EL (cell line): ENCODE results near the gene SDC3.

Experiments
- DNase-seq: peaks from one replicate; pipeline ENCODE4 v3.0.0-alpha.2; 2016

The SDC3 gene

GRCh38 chr1:30903343-30904034, 5.1 kb downstream of the SDC3 start:
- DNase-seq: no peak

GRCh38 chr1:30902593-30903290, 5.8 kb downstream of the SDC3 start:
- no peak for DNase-seq

- no peak for DNase-seq
Measured at GRCh38 chr1:30901798-30902581, 6.6 kb downstream of the SDC3 start.

DNA sequence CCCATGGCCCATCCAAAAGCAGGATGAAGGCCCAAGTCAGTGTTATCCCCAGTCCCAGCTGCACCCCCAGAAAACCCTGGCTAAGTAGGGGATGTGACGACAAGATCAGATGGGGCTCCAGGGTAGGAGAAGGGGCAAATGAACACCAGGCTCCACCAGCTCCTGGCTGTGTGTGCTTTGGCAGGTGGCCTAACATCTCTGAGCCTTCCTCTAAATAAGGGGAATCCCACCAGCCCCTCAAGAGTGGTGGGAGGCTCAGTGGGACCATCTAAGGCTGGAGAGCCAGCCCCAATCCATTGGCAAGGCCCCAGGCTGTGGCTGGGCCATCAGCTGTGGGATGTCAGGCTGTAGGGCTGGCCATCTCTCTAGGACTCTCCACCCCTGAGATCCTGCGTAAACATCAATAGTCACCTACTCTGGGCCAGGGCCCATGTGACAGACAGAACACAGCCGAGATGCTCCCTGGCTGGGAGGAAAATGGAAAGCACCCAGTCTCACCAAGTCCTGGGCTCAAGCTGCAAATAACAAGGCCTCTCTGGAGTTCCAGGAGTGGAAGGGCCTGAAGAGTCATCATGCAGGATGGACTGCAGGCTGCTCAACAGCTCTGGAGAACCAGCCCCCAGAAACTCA, 7.5 kb downstream of the SDC3 start:
- no peak for DNase-seq

DNA sequence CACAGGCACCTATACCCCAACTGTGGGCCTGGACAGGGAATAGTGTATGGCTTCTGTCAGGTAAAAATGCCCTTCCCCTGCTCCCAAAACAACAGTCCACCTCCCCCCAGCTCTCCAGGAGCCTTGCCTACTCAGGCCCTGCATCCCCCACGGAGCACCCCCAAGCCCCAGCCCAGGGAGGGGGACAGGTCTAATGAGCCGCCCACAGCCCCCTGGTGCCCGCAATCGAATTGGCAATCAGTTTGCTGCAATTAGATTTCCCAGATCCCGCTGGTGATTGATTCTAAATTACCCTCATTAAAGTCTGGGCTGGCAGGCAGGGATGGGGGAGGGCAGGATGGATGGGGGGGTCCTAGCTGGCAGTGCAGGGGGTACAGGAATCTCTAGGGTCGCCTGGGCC, 8.1 kb downstream of the SDC3 start:
- no peak for DNase-seq

DNA sequence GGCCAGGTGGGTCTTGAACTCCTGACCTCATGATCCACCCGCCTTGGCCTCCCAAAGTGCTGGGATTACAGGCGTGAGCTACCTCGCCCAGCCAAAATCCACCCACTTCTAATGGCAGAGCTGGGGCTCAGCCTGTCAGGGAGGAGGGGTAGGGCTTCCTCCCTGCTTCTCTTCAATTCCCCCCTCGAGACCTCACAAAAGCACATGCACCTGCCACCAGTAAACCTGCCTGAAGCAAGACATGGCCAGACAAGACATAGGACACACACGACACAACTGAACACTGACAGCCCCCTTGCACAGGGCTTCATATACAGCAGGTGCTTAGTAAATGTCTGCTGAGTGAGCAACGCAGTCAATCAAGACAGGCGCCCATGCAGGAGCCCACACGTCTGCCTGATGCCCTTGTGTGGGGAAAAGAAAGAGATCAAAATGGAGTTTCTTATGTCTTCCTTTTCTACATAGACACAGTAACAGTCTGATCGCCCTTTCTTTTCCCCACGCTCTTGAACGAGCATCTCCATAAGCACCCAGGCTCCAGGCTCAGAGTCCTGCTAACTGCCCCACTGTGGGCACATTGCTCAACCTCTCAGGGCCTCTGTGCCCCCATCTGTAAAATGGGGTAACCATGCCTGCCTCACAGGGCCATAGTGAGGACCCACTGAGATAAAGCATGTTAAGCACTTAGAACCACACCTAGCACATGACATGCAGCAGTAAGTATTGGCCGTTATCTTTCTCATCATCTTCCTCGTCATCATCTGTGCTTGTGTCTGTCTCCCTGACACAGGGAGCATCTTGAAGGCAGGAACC, 8.8 kb downstream of the SDC3 start:
- no peak for DNase-seq

GRCh38 chr1:30898031-30898815, 10.3 kb downstream of the SDC3 start:
- no peak for DNase-seq

DNA sequence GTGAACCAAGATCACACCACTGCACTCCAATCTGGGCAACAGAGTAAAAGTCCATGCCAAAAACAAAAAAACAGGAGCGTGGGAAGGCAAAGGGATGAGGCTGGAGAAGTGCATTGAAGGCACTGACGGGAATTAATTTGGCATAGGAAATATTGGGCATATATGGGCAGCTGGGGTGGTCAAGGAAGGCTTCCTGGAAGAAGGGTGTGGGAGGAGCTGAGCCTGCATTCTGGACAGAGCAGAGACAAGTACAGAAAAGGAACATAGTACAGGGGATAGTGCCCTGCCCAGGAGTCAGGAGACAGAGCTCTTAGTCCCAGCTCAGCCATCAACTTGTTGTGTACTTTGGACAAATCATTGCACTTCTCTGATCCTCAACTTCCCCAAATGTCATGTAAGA, 11.7 kb downstream of the SDC3 start:
- no peak for DNase-seq

- DNase-seq: no peak
Measured at GRCh38 chr1:30895944-30896660, 12.5 kb downstream of the SDC3 start.

DNA sequence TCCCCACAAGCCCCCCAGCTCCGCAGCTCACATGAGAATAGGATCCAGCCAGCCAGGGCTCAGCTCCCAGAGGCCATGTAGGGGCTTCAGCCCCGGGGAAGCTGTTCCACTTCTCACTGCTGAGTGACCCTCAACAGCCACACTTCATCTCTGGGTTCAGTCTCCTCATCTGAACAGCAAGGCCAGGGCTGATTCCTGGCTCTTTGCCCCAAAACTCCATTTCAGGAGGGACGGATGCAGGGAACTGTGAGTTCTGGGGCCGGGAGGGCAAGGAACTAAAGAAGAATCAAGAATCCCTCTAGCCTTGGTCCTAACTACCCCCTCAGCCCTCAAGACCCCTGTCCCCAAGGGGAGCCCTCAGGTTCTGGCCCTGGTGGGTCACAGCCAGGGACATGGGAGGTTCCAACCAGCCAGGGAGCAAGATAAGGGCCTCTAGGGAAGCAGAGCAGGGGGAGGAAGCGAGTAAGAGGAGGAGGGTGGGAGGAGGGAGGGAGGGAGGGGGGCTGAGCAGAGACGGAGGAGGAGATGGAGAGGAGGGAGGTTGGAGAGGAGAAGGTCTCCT, 13.1 kb downstream of the SDC3 start:
- DNase-seq: no peak

- DNase-seq: no peak
Measured at GRCh38 chr1:30894508-30894973, 14.0 kb downstream of the SDC3 start.

GRCh38 chr1:30893776-30894507, 14.6 kb downstream of the SDC3 start:
- no peak for DNase-seq

DNA sequence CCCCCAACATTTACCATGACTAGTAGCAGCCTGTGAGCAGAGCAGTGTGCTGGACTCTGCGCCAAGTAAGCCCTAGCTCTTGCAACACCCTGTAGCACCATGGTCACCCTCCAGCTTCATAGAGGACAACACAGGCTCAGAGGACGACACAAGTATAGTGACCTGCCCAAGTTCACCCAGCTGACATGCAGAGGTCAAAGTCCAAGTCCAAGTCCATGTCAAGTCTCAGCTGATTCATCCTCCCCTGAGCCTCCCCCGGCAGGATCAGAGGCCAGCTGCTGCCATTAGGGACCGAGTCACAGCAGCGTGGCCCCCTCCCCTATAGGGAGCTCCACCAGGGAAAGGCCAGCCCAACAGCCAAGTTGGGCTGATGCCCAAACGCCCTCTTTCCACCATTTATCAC, 15.9 kb downstream of the SDC3 start:
- DNase-seq: no peak

DNA sequence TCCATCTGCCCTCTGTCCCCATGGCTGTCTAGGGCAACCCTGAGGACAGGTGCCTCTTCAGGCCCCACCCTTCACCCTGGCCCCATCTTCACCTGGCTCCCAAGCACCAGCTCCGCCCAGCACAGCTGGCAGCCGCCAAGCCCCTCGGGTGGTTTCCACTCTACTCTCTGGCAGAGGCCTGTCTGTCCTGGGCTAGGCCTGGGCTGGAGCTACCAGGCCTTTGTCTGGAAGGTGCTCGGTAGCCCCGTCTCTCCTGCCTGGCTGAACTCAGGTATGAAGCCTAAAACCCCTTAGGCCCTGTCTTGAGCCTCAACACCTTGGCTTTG, 17.4 kb downstream of the SDC3 start:
- DNase-seq: no peak

- DNase-seq: no peak
Measured at GRCh38 chr1:30890502-30891226, 17.9 kb downstream of the SDC3 start.

- no peak for DNase-seq
Measured at GRCh38 chr1:30889511-30889910, 19.0 kb downstream of the SDC3 start.

DNA sequence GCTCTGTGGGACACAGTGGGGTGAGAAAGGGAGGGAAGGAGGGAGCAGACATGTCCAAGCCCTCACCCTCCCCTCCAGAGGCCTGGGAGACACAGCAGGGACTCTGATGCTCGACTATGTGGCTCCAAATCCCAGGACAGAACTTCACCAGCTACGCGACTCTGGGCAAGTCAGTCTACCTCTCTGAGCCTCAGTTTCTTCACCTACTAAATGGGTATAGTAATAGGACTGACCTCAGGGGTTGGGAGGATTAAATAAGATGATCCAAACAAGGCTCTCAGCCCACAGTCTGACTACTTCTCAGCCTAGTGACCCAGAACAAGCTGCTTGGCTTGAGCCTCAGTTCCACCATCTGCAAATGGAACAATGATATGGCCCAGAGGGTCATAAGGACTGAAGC, 19.6 kb downstream of the SDC3 start:
- no peak for DNase-seq

GRCh38 chr1:30888391-30888790, 20.2 kb downstream of the SDC3 start:
- peak; percentile 42 for DNase-seq
